GM18498 (cell line): ENCODE measurements around the gene CCL4.
"Not testable (repeated sequence)": the region's sequence is repeated elsewhere in the genome, so short reads cannot be mapped to it uniquely, and the experiment has no call there.

ENCODE experiments used
- ATAC-seq: cut with Tn5 transposase; IDR thresholded peaks from one replicate; pipeline ENCODE4 v1.9.1; 2021; ENCODE audit warnings: mild to moderate bottlenecking, moderate library complexity; ENCODE audit not compliant: unreplicated experiment

Gene CCL4

DNA sequence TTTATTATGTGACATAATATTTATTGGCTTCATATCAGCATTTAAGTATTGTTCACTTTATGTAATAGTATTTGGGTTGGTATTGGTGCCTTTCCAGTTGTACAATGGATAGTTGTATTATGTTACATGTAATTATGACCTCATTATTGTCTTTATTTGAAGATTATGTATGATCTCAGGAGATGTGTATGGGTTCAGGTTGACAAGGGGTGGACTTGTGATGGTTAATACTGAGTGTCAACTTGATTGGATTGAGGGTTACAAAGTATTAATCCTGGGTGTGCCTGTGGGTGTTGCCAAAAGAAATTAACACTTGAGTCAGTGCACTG lies 12.0 kb downstream of the CCL4 start:
- not testable (repeated sequence) for ATAC-seq

DNA sequence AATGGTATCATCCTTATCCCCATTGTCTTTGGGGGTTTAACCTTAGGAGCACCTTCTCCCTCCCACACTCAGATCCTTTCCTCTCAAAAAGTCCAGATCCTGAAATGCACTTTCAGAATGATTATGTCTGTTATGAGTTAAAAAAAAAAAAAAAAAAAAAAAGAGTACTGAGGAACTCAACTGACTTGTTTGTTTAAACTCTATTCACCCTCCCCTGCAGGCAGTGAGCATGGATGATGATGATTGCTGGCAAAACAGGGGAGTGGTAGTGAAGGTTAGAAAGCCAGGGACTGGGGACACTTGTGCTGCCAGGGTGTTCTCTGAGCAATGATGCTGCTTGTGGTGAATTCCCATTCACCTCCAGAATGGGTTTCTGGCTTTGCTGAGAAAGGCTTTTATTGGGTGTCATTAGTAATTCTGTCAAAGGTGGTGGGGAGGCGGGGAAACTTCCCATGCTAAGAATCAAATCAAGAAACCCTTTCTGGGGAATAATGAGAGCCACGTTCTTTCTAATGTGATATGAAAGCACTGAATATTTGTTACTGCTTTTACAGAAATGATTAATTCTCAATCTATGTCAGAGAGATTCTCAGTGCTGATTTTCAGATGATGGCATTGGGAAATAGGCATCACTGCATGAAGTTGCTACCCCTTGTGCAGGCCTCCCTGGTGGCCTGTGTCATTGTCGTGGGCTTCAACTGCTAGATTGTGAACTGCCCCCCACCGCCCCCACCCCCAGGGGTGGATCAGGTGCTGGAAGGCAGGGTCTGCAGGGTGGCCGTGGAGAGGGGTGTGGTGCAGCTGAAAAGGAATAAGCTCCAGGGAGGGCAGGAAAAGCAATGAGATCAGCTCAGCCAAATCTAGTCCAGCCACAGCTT lies 14.1 kb downstream of the CCL4 start:
- ATAC-seq, result no peak

DNA sequence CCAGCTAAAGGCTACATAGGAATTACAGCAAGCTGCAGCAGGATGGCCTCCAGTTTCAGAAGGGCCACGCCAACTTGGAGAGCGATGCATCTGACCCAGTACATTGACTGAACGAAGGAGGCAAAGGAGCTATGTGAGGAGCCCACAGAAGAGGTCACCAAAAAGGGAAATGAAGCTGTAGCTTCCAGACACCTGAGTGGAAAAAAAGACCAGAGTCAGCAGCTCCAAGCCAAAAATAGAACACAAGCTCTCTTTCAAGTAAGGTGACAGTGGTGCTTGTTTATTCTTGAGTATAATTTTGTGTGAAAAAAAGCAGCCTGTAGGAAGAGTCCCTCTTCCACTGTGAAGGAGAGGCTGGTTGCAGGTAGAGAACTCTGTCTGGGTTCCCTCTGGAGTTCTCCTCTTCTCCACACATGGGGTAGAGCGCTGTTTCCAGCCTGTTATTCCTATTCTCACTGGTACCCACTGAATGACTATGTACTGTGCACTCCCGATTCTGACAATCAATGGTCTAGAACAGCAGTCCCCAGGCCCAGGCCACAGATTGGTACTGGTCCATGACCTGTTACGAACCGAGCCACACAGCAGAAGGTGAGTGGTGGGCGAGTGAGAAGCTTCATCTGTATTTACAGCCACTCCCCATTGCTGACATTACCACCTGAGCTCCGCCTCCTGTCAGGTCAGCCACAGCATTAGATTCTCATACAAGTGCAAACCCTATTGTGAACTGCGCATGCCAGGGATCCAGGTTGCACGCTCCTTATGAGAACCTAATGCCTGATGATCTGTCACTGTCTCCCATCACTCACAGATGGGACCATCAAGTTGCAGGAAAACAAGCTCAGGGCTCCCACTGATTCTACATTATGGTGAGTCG lies 15.1 kb downstream of the CCL4 start:
- ATAC-seq, result no peak

DNA sequence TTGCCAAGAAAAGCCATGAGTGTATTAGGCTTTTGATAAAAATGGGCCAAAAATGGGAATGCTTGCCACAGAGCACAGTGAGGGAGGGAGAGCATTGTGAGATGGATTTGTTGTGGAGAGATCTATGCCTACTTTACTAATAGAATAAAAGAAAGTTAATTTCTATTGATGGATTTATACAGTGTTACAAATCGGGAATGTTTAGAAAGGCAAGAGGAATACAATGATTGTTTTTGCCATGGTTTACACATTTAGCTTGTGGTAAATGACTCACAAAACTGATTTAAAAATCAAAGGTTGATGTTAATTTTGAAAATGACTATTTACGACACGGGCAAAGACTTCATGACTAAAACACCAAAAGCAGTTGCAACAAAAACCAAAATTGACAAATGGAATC lies 16.6 kb downstream of the CCL4 start:
- ATAC-seq, result no peak

DNA sequence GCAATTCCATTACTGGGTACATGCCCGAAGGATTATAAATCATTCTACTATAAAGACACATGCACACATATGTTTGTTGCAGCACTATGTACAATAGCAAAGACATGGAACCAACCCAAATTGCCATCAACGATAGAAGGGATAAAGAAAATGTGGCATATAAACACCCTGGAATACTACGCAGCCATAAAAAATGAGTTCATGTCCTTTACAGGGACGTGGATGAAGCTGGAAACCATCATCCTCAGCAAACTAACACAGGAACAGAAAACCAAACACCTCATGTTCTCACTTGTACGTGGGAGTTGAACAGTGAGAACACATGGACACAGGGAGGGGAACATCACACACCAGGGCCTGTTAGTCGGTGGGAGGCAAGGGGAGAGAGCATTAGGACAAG lies 17.5 kb downstream of the CCL4 start:
- not testable (repeated sequence) for ATAC-seq

DNA sequence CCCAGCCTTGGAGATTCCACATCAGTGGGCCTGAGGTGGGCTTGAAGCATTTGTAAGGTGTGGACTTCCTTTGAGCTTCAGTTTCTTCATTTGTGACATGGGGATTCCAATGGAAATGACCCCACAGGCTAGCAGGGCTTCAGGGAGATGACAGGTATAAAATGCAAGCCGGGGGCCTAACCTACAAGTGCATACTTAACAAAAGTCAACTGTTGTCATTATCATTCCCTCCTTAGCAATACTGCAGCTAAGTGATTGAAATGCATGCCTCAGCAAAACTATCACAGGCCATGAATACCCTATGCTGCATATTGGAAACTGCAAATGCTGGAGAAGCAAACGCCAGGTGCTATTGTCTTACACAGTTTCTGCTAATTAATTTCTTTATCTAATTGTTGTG lies 19.8 kb downstream of the CCL4 start:
- no peak for ATAC-seq

DNA sequence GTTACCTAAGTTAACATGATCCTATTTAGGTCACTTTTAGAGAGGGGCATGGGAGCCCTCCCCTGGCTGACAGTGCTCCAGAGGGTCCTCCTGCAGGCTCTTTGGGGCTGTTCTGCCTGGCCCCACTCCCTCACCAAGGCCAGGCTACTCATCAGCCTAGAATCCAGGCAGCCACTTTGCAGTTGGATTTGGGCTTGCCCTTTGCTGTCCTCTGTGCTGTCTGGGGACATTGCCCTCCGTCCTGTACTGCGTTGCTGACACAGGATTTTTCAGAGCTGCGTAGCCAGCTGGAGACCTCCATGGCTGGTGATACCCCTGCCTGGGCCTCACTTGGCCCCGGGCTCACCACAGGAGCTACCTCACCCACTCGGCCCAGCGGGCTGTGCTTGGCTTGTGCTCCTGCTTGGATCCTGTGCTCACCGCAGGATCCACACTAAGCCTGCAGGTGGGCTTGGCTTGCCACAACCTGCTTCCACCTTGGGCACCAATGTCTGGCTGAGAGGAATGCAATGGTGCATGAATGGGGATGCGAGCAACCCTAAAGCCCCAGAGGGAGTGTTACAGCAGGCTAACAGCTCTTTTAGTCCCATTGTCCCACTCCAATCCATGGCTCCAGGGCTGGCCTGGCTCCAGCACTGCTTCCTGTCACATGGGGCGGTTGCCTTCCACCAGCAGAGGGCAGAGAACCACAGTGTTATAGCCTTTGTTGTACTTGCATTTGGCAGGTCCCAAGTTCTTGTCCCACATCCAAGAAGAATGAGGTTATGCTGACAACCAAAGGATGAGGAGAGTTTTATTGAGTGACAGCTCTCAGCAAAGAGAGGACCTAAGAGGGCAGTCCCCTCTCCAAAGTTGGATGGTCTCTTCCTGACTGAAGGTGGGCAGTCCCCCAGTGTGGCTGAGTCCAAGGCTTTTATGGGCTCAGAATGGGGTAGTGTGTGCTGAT lies 21.5 kb downstream of the CCL4 start:
- ATAC-seq, result no peak

DNA sequence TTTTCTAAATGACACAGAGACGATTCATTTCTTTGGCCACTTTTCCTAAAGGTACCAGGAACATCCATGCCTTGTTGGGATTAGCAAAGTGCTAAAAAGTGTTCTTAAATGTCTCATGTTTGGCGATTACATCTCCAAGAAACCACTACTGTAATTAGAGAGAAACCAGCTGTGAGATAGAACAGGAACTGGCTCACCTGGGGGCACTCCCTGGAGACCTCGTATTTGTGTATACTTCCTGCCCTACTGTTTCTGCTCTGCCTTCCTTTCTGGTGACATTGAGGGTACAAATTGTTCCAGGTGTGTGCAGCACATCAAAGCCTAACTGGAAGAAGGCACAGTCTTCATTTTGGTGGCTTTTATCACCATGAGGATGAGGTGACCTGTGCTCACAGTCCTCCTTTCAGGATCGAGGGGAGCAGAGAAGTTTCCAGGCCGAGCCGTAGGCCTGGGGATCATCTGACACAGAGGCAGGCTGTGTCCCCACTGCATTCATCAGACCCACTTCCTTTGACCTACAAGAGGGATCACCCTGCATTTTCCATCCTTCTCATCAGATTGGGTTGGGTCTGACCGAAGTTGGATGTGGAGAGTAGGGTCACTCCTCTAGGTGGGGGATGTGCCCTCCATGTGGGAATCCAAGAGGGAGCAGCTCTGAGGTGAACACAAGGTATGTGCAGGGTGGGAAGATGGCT lies 23.7 kb downstream of the CCL4 start:
- no peak for ATAC-seq

DNA sequence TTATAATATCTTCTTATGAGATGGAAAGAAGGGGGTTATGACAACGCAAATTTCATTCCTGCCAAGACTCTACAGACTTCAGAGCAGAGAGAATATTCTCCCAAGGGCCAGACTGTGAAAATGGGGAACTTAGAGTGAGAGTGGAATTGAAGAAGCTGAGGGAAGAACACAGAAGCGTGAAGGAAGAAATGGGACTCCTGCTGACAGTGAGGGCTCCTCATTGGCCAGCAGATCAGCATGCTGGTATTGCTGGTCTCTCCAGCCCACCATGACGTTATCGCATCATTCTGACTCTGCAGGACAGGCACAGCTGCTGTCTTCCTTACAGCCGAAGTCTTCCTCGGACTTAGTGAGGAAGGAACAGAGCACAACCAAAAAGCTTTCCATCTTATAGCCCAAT lies 24.3 kb downstream of the CCL4 start:
- no peak for ATAC-seq

DNA sequence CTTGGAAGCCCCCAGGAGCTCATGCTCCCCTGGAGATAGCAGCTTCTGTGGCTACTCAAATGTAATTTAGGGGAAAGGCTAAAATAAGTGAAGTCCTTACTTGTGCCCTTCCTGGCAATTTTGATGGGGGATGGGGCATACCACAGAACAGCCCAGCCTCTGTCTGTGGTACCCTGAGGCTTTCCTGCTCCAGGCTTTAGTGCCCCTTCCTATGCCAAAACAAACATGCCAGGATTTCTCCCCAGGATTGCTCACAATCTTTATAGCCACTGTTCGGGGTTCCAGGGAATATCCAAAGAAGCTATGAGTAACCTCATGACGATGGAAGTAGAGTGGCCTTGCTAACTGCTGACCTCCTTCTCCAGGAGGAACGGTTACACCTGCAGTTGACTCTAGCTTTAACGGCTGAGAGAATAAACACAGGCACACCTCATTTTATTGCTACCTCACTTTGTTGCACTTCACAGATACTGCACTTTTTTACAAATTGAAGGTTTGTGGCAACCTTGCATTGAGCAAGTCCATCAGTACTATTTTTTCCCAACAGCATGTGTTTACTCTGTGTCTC lies 24.9 kb downstream of the CCL4 start:
- no peak for ATAC-seq

DNA sequence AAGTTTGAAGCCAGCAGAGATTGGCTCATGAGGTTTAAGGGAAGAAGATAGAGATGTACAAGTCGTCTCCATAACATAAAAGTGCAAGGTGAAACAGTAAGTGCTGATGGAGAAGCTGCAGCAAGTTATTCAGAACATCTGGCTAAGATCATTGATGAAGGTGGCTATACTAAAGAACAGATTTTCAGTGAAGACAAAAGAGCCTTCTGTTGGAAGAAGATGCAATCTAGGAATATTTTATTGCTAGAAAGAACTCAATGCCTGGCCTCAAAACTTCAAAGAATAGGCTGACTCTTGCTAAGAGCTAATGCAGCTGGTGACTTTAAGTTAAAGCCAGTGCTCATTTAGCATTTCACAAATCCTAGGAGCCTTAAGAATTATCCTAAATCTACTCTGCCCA lies 26.0 kb downstream of the CCL4 start:
- no peak for ATAC-seq

DNA sequence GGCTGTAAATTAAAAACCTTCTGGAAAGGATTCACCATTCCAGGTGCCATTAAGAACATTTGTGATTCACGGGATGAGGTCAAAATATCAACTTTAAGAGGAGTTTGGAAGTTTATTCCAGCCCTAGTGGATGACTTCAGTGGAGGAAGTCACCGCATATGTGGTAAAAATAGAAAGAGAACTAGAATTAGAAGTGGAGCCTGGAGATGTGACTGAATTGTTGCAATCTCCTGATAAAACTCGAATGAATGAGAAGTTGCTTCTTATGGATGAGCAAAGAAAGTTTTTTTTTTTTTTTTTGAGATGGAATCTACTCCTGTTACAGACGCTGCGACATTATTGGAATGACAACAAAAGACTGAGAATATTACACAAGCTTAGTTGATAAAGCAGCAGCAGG lies 26.7 kb downstream of the CCL4 start:
- ATAC-seq, result no peak

DNA sequence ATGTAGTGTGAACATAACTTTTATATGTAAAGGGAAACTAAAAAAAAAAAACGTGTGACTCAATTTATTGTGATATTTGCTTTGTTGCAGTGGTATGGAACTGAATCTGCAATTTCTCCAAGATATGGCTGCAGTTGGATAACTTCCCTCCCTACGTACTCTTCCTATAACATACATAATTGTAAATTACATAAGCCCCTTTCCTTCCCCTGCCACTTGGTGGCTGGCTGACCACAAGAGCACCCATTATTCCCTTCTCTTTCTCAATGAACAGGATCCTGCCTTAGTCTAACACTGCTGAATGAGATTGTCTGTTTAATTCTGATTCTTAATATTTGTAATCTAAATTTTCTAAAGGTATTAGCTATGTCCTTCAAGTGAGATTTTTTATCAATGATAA lies 27.8 kb downstream of the CCL4 start:
- no peak for ATAC-seq

DNA sequence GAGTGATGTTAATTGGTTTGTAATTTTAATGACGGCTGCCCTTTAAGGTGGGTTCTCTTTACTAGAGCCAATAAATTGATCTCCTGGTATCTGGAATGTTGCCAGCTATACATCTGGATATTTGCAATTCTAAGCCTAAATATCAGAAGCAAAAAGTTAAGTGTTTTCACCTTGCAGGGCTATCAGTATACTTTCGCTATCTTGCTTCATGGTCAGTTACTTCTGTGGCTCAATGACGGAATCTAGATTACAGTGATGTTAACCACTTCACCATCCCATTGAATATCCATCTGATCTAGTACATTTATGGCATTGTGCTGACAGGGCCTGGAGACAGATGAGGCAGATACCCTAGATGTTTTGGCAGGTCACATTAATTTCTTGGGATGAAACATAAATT lies 28.3 kb downstream of the CCL4 start:
- ATAC-seq, result no peak

DNA sequence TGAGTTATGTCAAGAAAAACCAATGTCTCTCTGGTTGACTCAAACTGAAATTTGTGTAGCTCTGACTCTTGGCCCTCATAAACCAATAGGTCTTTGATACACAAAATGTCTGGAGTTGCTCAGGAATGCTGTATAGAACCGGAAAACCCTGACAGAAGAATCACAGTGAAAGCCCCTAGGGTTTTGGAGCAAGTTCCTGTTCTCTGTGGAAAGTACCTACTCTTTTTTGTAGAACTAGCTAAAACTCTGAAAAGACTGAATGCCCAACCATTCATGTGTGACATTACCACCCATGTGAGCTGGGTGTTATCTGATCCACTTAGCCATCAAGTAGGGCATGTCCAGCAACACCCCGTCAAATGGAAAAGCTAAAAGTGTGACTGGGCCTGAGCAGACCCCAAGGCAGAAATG lies 28.8 kb downstream of the CCL4 start:
- ATAC-seq, result no peak

DNA sequence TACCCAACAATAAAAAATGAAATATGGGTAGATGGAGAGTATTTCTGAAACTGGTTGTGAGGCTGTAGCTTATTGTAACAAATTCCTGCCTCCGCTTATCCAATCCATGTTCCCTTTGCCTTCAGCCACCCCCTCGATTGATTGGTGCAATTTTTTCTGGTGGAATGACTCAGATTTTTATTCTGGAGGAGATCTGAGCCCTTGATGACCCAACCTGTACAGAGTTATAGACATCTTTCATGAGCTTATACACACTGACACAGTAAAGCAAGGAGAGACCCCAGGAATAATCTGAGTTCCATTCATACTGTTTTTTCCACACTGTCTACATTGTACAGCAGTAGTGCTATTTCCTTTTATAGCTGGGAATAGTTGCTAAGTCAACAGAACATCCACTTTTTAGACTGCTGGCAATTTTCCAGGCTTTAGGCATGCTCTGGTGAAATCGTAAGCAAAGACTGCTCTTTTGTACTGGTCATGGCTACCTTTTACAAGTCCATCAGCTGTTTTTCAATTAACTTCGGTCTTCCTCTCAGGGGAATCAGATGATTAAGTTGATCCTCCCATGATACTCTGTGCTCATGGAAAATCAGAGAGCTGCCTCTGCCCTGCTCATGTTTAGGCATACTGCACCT lies 30.1 kb downstream of the CCL4 start:
- no peak for ATAC-seq

DNA sequence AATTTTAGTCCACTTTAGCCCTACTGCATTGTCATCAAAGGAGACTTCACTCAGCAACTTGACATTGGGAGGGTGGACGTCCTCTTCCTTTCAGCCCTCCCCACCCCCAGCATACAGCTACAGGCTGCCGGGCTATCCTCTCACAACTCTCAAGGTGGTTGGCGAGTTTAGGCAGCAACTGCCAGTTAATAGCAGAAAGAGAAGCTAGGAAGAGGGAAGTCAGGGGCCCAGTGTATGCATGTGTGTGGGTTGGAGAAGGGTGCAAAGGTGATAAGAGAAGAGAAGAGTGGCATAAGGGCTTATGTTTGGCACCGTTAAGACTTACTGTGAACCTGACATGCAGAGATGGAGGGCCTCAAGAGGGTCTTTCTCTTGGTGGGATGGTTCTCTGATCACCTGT lies 31.8 kb downstream of the CCL4 start:
- ATAC-seq, result no peak

DNA sequence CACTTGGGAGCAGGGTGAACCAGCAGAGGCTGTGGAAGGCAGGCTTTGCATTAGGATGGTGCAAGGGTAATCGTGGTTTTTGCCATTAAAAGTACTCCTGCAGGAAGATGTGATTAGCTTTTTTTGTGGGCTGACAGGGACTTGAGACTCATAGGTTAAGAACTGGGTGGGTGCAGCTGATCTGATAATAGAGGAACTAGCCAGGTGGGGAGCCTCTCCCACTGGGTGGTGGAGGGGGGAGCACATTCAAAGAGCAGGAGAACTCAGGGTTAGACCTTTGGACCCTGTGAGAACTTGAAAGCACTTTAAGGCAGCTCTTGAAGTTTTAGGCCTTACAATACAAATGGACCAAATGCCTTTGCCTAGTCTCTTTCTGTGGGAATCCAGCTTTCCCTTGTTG lies 32.4 kb downstream of the CCL4 start:
- ATAC-seq, result no peak

DNA sequence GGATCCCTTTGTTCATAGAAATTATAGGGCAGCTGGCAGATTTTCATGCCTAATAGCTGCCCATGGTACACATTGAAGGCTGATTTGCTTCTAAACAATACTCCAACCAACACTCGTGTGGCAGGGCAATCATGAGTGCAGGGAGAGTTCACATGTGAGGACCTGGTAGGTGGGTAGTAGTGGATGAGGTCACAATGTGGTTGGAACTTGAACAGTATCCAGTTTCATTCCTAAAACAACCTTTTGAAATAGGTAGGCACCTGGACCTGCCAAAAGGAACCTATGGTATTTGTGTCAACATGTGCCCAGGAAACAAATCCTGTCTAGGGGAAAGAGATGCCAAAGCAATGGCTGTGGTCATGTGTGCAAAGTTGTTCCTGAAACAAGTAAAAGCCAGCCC lies 32.8 kb downstream of the CCL4 start:
- no peak for ATAC-seq

DNA sequence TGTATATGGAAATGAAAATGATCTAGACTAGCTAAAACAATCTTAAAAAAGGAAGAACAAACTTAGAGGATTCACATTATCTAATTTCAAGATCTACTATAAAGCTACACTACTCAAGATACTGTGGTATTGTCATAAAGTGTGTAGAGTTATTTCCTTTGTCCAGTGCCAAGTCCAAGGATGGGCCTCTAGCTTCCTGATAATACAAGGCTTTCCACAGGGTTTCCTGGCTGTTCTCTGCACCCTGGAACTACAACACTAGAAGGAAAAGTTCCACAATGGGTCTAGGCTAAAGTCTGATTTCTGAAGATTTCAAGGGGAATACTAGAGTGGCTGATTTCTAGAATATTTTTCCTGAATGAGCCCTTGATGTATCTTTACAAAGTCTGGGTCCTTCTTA lies 38.6 kb downstream of the CCL4 start:
- no peak for ATAC-seq
